WTC11 (cell line): ENCODE results near the gene ZNF438. TPM values are rescaled to one million over a fixed set of nuclear protein-coding genes. Genes with fewer than 3 reads are reported as not detected.

Source experiments
- ATAC-seq: fragments of 200-7000 bp; cut with Tn5 transposase; 2 replicates; pipeline ENCODE4 v1.10.0; 2021; ENCODE audit warnings: mild to moderate bottlenecking, moderate library complexity
- CTCF ChIA-PET: fragments of 300-600 bp; sonication (Branson Sonifier 250); formaldehyde crosslinking; loops from one replicate; lab custom pipeline; 2021; ENCODE audit warnings: antibody characterized with exemption; lab: Charles Lee
- POLR2A ChIA-PET: fragments of 350-600 bp; sonication (Branson Sonifier 250); formaldehyde crosslinking; loops from one replicate; lab custom pipeline; 2021; ENCODE audit warnings: antibody characterized with exemption; lab: Charles Lee
- DNase-seq: peaks from one replicate; pipeline ENCODE4 v3.0.0; 2021; ENCODE audit warnings: low spot score
- H3K27ac Mint-ChIP-seq: 2 replicates; pipeline ENCODE4 v1.8.0; 2021; ENCODE audit warnings: mixed read lengths
- H3K27me3 Mint-ChIP-seq: 2 replicates; pipeline ENCODE4 v1.8.0; 2021; ENCODE audit warnings: low read depth, mild to moderate bottlenecking, moderate library complexity, mixed read lengths
- H3K36me3 Mint-ChIP-seq: 2 replicates; pipeline ENCODE4 v1.8.0; 2021; ENCODE audit warnings: mixed read lengths
- H3K4me1 Mint-ChIP-seq: 2 replicates; pipeline ENCODE4 v1.8.0; 2022; ENCODE audit warnings: mixed read lengths
- H3K4me3 Mint-ChIP-seq: 2 replicates; pipeline ENCODE4 v1.8.0; 2021; ENCODE audit warnings: mild to moderate bottlenecking, moderate library complexity, mixed read lengths
- H3K9me3 Mint-ChIP-seq: 2 replicates; pipeline ENCODE4 v1.8.0; 2021; ENCODE audit warnings: mixed read lengths
- CBFB ChIP-seq: sonication (generic); formaldehyde crosslinking; IDR thresholded peaks from 2 replicates; pipeline ENCODE4 v1.8.1; 2022; ENCODE audit warnings: mild to moderate bottlenecking, low read depth, missing genetic modification reagents
- ELF4 ChIP-seq: sonication (generic); formaldehyde crosslinking; IDR thresholded peaks from 2 replicates; pipeline ENCODE4 v1.8.1; 2022; ENCODE audit warnings: low read depth, mild to moderate bottlenecking, moderate library complexity, missing genetic modification reagents
- FOXK1 ChIP-seq: sonication (generic); formaldehyde crosslinking; IDR thresholded peaks from 2 replicates; pipeline ENCODE4 v1.8.0; 2022; ENCODE audit warnings: mild to moderate bottlenecking, moderate library complexity, missing genetic modification reagents
- GTF2I ChIP-seq: fragments of 250-450 bp; sonication (Bioruptor Pico); conservative IDR thresholded peaks from 2 replicates; pipeline ENCODE4 v1.4.0; 2021; ENCODE audit warnings: mild to moderate bottlenecking
- JAZF1 ChIP-seq: fragments of 250-450 bp; sonication (Bioruptor Pico); IDR thresholded peaks from 2 replicates; pipeline ENCODE4 v1.9.0; 2021; ENCODE audit warnings: moderate library complexity, mild to moderate bottlenecking, inconsistent platforms
- KAT7 ChIP-seq: sonication (generic); formaldehyde crosslinking; IDR thresholded peaks from 2 replicates; pipeline ENCODE4 v1.8.1; 2023; ENCODE audit warnings: missing genetic modification reagents, mild to moderate bottlenecking, borderline replicate concordance
- NR1H2 ChIP-seq: sonication (generic); formaldehyde crosslinking; IDR thresholded peaks from 2 replicates; pipeline ENCODE4 v1.9.0; 2021; ENCODE audit warnings: mild to moderate bottlenecking, moderate library complexity, missing genetic modification reagents
- NR2C2 ChIP-seq: sonication (generic); formaldehyde crosslinking; IDR thresholded peaks from 2 replicates; pipeline ENCODE4 v1.8.0; 2022; ENCODE audit warnings: mild to moderate bottlenecking, missing genetic modification reagents
- RELA ChIP-seq: sonication (generic); formaldehyde crosslinking; IDR thresholded peaks from 2 replicates; pipeline ENCODE4 v1.8.1; 2022; ENCODE audit warnings: missing genetic modification reagents, mild to moderate bottlenecking, borderline replicate concordance
- RORB ChIP-seq: fragments of 250-450 bp; sonication (Bioruptor Pico); IDR thresholded peaks from 2 replicates; pipeline ENCODE4 v1.9.0; 2021; ENCODE audit warnings: mild to moderate bottlenecking
- SP1 ChIP-seq: sonication (generic); formaldehyde crosslinking; conservative IDR thresholded peaks from 2 replicates; pipeline ENCODE4 v1.8.1; 2022; ENCODE audit warnings: missing genetic modification reagents
- TEAD4 ChIP-seq: sonication (generic); formaldehyde crosslinking; IDR thresholded peaks from 2 replicates; pipeline ENCODE4 v1.8.0; 2022; ENCODE audit warnings: mild to moderate bottlenecking, missing genetic modification reagents
- ZBTB21 ChIP-seq: sonication (generic); formaldehyde crosslinking; IDR thresholded peaks from 2 replicates; pipeline ENCODE4 v1.8.1; 2023; ENCODE audit warnings: mild to moderate bottlenecking, missing genetic modification reagents, borderline replicate concordance
- total RNA-seq: library from RNA; stranded (reverse); gene quantifications from 3 replicates; pipeline ENCODE4 v1.2.3, GENCODE V29; 2021
- TF ChIP-seq, protein P1 (sequence below): sonication (generic); formaldehyde crosslinking; IDR thresholded peaks from 2 replicates; pipeline ENCODE4 v1.8.1; 2022; ENCODE audit warnings: mild to moderate bottlenecking, missing genetic modification reagents, moderate library complexity, borderline replicate concordance
- TF ChIP-seq, protein P2 (sequence below): sonication (generic); formaldehyde crosslinking; IDR thresholded peaks from 2 replicates; pipeline ENCODE4 v1.8.1; 2023; ENCODE audit warnings: mild to moderate bottlenecking, missing genetic modification reagents, moderate library complexity
- TF ChIP-seq, protein P3 (sequence below): sonication (generic); formaldehyde crosslinking; IDR thresholded peaks from 2 replicates; pipeline ENCODE4 v1.8.0; 2023; ENCODE audit warnings: missing genetic modification reagents
- TF ChIP-seq, protein P4 (sequence below): fragments of 200-600 bp; IDR thresholded peaks from 2 replicates; pipeline ENCODE4 v1.8.0; 2022; ENCODE audit warnings: antibody characterized with exemption
- TF ChIP-seq, protein P5 (sequence below): fragments of 250-450 bp; sonication (Bioruptor Pico); conservative IDR thresholded peaks from 2 replicates; pipeline ENCODE4 v1.9.0; 2021; ENCODE audit warnings: mild to moderate bottlenecking
- TF ChIP-seq, protein P6 (sequence below): fragments of 250-450 bp; sonication (Bioruptor Pico); IDR thresholded peaks from 2 replicates; pipeline ENCODE4 v1.9.0; 2021; ENCODE audit warnings: mild to moderate bottlenecking, borderline replicate concordance
- TF ChIP-seq, protein P7 (sequence below): sonication (generic); formaldehyde crosslinking; IDR thresholded peaks from 2 replicates; pipeline ENCODE4 v1.8.1; 2022; ENCODE audit warnings: missing genetic modification reagents, borderline replicate concordance

The ZNF438 gene
- total RNA-seq, 1 experiment from 2014 or later: 1.9 TPM

DNA sequence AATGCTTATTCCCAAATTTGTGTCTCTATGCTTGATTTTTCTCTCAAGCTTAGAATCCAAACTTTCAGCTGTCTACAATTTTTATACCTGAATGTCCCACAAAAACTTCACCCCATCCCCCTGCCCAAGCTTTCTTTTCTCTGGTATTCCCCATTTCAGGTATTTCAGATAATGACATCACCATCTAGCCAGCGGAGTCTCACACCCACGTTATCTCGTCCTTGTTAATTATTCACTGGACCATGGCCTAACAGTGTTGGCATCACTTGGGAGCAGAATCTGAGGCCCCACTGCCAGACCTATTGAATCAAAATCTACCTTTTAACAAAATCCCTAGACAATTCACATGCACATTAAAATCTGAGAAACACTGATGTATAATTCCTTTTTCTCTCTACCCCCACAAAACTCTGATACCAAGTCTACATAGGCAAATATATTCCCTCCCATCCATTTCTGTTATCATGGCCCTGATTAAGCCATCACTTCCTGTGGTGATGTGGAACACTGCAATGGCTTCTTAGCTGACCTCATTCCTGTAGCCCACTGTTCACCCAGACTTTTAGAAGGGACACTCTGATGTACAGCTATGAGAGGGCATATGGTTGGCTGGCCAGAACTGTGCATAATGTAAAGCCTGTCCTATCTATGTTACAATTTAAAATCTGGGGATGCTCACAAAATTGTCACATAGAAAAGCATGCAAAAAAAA lies 31.4 kb downstream of the ZNF438 start:
- ChIA-PET POLR2A (no interaction called here), CTCF (no interaction called here)
- peaks cover 11% of the 10 kb centered on the region for H3K4me1 Mint-ChIP-seq
- DNase-seq (no peak), ATAC-seq (no peak)
- no peaks in the 10 kb centered on the region for H3K27me3 Mint-ChIP-seq
- no peak overlapping the region for H3K4me3 Mint-ChIP-seq
- peaks cover 6% of the 10 kb centered on the region for H3K36me3 Mint-ChIP-seq
- no peak for TF ChIP-seq GTF2I (CRISPR knock-in tag)
- TF ChIP-seq ZBTB21: no peak
- no peak for TF ChIP-seq NR2C2
- TF ChIP-seq RELA (CRISPR knock-in tag): no peak
- TF ChIP-seq RORB (CRISPR knock-in tag): no peak
- TF ChIP-seq SP1: no peak
- TF ChIP-seq, protein P1, sequence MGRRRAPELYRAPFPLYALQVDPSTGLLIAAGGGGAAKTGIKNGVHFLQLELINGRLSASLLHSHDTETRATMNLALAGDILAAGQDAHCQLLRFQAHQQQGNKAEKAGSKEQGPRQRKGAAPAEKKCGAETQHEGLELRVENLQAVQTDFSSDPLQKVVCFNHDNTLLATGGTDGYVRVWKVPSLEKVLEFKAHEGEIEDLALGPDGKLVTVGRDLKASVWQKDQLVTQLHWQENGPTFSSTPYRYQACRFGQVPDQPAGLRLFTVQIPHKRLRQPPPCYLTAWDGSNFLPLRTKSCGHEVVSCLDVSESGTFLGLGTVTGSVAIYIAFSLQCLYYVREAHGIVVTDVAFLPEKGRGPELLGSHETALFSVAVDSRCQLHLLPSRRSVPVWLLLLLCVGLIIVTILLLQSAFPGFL: no peak
- TF ChIP-seq TEAD4: no peak
- TF ChIP-seq KAT7 (CRISPR knock-in tag): no peak
- TF ChIP-seq, protein P2, sequence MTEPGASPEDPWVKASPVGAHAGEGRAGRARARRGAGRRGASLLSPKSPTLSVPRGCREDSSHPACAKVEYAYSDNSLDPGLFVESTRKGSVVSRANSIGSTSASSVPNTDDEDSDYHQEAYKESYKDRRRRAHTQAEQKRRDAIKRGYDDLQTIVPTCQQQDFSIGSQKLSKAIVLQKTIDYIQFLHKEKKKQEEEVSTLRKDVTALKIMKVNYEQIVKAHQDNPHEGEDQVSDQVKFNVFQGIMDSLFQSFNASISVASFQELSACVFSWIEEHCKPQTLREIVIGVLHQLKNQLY (CRISPR knock-in tag): no peak
- no peak for TF ChIP-seq JAZF1
- no peak for TF ChIP-seq CBFB (CRISPR knock-in tag)
- no peak overlapping the region for H3K27ac Mint-ChIP-seq
- peaks cover 19% of the 10 kb centered on the region for H3K9me3 Mint-ChIP-seq

DNA sequence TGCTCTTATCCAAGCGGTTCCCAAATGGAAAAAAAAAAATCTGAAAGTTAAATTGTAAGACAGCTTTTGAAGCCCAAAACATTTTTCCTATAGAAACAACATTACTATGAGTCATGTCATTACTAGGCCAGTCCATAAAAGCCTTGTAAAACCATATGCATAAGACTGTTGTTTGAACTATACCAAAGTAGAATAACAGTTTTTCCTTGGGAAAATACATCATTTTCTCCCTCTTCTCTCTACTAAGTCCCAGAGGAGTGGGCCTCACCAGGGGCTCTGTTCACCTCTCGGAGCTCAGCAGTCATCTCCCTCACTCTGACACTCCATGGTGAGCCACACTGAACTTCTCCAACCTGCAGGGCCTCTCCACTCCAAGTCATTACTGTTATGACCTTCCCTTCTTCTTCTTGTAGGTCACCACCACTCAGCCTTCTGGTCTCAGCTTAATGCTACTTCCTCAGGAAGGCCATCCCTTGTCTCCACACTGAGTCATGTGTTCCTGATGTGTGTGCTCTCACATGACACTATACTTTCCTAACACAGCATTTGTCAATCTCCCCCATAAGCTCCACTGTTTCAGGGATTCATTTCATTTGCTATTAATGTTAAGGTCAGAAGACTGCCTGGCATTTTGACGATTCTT lies 32.5 kb downstream of the ZNF438 start:
- ChIA-PET CTCF (no interaction called here), POLR2A (interaction anchor here (0.6 to 0.7 kb wide), 2 partner anchors 11 to 45 kb away, joined by 4 to 7 read pairs; no protein-coding TSS in a partner anchor)
- H3K36me3 Mint-ChIP-seq: peaks cover 14% of the 10 kb centered on the region
- H3K4me1 Mint-ChIP-seq: peaks cover 11% of the 10 kb centered on the region
- DNase-seq (no peak), ATAC-seq (no peak)
- H3K9me3 Mint-ChIP-seq: peaks cover 27% of the 10 kb centered on the region
- H3K4me3 Mint-ChIP-seq: no peak overlapping the region
- H3K27me3 Mint-ChIP-seq: no peaks in the 10 kb centered on the region
- no peak overlapping the region for H3K27ac Mint-ChIP-seq
- TF ChIP-seq, protein P3, sequence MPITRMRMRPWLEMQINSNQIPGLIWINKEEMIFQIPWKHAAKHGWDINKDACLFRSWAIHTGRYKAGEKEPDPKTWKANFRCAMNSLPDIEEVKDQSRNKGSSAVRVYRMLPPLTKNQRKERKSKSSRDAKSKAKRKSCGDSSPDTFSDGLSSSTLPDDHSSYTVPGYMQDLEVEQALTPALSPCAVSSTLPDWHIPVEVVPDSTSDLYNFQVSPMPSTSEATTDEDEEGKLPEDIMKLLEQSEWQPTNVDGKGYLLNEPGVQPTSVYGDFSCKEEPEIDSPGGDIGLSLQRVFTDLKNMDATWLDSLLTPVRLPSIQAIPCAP (CRISPR knock-in tag): no peak
- no peak for TF ChIP-seq ELF4 (CRISPR knock-in tag)
- TF ChIP-seq, protein P4, sequence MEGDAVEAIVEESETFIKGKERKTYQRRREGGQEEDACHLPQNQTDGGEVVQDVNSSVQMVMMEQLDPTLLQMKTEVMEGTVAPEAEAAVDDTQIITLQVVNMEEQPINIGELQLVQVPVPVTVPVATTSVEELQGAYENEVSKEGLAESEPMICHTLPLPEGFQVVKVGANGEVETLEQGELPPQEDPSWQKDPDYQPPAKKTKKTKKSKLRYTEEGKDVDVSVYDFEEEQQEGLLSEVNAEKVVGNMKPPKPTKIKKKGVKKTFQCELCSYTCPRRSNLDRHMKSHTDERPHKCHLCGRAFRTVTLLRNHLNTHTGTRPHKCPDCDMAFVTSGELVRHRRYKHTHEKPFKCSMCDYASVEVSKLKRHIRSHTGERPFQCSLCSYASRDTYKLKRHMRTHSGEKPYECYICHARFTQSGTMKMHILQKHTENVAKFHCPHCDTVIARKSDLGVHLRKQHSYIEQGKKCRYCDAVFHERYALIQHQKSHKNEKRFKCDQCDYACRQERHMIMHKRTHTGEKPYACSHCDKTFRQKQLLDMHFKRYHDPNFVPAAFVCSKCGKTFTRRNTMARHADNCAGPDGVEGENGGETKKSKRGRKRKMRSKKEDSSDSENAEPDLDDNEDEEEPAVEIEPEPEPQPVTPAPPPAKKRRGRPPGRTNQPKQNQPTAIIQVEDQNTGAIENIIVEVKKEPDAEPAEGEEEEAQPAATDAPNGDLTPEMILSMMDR: no peak
- TF ChIP-seq, protein P5, sequence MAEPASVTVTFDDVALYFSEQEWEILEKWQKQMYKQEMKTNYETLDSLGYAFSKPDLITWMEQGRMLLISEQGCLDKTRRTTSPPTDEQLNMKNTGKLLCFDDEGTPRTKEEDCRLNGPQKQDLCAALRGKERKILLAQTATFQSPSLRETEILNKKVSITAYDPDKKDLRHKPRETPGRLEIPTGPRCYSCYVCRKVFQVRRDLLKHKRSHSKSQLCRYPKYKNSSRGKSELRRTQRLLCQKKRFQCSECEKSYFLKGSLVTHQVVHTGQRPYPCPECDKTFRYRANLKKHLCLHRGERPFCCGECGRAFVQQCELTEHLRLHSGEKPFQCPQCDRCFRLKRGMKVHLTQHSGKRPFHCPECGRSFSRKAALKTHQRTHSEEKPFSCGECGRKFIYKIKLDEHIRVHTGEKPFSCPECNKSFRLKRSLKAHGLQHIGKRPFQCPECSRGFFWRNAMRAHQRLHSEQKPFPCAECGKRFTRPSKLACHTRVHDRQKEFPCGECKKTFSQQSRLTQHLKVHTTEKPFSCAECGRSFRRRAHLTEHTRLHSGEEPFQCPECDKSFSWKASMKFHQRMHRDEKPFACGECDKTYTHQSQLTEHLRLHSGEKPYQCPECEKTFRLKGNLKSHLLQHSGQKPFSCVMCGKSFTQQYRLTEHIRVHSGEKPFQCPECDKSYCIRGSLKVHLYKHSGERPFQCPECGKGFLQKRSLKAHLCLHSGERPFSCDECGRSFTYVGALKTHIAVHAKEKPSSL: no peak
- TF ChIP-seq, protein P6, sequence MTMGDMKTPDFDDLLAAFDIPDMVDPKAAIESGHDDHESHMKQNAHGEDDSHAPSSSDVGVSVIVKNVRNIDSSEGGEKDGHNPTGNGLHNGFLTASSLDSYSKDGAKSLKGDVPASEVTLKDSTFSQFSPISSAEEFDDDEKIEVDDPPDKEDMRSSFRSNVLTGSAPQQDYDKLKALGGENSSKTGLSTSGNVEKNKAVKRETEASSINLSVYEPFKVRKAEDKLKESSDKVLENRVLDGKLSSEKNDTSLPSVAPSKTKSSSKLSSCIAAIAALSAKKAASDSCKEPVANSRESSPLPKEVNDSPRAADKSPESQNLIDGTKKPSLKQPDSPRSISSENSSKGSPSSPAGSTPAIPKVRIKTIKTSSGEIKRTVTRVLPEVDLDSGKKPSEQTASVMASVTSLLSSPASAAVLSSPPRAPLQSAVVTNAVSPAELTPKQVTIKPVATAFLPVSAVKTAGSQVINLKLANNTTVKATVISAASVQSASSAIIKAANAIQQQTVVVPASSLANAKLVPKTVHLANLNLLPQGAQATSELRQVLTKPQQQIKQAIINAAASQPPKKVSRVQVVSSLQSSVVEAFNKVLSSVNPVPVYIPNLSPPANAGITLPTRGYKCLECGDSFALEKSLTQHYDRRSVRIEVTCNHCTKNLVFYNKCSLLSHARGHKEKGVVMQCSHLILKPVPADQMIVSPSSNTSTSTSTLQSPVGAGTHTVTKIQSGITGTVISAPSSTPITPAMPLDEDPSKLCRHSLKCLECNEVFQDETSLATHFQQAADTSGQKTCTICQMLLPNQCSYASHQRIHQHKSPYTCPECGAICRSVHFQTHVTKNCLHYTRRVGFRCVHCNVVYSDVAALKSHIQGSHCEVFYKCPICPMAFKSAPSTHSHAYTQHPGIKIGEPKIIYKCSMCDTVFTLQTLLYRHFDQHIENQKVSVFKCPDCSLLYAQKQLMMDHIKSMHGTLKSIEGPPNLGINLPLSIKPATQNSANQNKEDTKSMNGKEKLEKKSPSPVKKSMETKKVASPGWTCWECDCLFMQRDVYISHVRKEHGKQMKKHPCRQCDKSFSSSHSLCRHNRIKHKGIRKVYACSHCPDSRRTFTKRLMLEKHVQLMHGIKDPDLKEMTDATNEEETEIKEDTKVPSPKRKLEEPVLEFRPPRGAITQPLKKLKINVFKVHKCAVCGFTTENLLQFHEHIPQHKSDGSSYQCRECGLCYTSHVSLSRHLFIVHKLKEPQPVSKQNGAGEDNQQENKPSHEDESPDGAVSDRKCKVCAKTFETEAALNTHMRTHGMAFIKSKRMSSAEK (CRISPR knock-in tag): no peak
- TF ChIP-seq, protein P7, sequence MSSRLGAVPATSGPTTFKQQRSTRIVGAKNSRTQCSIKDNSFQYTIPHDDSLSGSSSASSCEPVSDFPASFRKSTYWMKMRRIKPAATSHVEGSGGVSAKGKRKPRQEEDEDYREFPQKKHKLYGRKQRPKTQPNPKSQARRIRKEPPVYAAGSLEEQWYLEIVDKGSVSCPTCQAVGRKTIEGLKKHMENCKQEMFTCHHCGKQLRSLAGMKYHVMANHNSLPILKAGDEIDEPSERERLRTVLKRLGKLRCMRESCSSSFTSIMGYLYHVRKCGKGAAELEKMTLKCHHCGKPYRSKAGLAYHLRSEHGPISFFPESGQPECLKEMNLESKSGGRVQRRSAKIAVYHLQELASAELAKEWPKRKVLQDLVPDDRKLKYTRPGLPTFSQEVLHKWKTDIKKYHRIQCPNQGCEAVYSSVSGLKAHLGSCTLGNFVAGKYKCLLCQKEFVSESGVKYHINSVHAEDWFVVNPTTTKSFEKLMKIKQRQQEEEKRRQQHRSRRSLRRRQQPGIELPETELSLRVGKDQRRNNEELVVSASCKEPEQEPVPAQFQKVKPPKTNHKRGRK (CRISPR knock-in tag): no peak
- TF ChIP-seq NR1H2 (CRISPR knock-in tag): no peak
- TF ChIP-seq FOXK1 (CRISPR knock-in tag): no peak
